LNCAP (cell line): ENCODE results near the gene ARID1B.

Experiments used
- CTCF ChIP-seq: fragments of 450-650 bp; IDR thresholded peaks from 2 replicates; pipeline ENCODE4 v1.5.1; 2017; ENCODE audit warnings: mild to moderate bottlenecking

The ARID1B gene

DNA sequence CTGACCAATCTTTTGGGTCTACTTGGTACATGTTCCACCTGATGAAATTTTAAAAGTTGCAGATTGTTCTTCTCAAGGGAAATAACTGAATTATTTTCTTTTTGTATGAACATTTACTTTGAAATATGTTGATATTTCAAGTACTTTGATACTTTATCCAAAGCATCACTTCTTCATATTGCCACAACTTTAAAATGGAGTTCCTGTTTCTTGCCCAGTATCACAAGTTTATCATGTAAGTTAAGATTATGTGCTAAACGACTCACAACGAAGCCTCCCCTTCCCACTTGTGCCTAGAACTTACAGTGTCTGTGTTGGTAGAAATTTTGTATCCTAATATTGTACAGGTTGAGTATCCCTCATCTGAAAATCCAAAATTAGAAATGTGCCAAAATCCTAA lies 108.4 kb downstream of the ARID1B start:
- no peak for TF ChIP-seq CTCF

DNA sequence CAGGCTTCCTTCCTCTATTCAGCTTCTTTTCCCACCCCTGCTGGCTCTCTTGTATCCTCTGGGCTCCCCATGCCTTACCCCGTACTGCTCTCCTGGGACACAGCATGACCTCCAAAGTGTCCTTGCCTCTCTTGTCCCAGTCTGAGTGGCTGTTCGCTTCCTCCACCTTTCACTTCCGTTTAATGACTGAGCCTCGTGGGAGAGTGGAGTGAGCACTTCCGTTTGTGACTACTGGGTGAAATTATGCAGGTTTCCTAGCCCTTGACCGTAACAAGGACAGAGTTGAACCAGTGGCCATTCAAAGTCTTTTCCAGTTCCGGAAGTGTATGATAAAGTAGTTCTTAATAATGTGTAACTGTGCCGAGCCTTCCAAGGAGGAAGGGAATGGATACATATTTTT lies 109.2 kb downstream of the ARID1B start:
- no peak for TF ChIP-seq CTCF

DNA sequence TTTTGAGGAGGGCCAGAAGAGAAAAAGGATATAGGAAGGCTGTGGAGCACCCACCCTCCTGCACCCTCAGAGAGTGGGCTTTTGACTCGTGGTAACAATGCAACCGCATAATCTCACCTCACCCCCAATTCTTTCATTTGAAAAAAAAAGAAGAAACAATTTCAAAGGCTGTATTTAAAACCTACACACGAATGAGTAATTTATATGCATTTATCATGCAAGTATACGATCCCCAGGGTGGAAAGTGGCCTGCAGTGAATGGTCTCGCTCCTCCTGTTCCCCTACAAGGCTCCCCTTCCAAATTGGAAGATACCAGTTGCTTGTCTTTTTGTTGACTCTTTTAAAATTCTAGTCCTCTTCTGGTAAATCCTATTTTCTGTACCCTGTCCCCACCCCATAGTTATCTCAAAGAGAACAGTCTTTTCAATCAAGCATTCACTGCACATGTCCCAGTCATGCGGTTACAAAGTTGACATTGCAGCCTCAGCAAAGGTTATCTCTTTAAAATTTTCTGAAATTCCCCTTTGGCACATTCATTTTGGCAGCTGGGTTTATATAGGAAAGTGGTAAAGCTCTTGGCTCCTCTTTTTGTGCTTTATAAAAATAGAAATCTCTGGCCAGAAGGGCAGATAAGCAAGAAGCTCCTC lies 110.6 kb downstream of the ARID1B start:
- no peak for TF ChIP-seq CTCF

GRCh38 chr6:156889469-156889868 lies 112.3 kb downstream of the ARID1B start:
- no peak for TF ChIP-seq CTCF

DNA sequence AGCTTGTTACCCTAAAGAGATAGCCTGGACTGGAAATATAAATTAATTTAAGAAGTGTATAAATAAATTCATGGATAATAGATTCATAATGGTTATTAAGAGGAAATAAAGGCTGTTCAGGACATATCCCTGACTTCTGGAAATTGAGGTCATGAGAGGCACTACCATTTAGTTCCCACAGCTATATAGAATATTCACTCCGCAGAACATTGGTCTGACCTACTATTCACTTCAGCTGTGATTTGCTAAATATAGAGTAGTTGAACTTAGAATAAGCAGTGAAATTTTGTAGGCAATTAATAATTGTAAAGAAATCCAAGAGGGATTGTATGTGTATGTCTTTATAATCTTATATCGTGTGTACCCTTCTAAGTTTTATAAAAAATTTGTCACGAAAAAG lies 112.8 kb downstream of the ARID1B start:
- no peak for TF ChIP-seq CTCF

DNA sequence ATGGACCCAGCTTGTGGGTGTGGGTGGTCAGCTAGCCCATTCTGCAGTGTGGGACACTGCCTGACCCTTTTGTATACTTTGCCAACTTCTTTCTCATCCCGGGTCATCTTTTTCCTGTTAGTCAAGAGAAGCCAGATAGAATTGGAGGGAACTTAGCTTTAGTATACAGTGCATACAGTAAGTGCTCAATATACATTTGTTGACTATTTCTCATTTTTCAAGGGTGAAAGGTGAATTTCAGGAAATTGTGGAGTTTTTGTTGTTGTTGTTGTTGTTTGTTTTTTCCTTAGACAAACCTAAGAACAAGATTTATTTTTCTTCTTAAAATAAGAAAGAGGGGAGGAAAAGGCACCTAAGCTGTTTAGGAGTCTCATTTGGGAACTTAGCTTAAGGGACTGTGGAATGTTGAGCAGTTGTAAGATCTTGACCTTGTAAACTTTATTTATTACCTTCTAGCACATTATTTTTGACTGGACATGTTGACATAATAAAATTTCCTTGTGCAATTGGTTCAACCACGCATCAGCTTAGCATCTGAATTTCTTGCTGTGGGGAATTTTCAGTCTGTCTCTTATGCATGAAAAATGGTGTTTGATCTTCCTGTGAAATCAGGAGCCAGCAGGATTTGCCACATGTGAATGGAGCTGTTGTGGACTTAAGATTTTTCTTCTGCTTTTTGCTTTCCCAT lies 113.6 kb downstream of the ARID1B start:
- no peak for TF ChIP-seq CTCF

DNA sequence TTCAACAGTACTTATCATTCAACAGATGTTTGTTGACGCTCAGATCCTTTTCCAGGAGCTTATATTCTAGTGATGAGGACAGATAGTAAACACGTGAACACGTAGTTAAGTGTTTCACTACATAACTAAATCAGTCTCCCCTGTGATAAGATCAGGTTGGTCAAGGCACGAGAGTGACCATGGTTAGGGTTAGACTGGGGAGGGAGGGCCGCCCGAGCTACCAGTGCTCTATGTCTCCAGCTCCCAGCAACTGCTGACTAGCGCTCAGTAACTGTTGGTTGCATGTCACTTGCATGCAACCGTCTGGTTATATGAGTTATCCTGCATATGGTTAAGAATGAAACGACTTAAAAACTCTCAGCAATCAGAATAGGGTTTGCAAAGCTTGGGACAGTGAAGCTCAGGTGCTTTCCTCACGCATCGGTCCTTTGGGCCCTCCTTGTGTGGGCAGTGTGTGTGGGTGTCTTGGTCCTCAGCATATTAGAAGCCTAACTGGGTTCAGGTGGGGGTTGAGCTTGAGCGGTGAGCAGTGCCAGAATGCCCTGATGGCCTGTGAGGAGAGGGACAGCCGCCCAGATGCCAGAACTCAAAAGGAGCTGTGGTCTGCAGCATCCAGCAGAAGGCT lies 120.8 kb downstream of the ARID1B start:
- TF ChIP-seq CTCF, result no peak
